ENCODE results near the gene SAP30BP.
A peak's percentile ranks its signal among the peaks of the same experiment; 100 is the strongest.

DNA sequence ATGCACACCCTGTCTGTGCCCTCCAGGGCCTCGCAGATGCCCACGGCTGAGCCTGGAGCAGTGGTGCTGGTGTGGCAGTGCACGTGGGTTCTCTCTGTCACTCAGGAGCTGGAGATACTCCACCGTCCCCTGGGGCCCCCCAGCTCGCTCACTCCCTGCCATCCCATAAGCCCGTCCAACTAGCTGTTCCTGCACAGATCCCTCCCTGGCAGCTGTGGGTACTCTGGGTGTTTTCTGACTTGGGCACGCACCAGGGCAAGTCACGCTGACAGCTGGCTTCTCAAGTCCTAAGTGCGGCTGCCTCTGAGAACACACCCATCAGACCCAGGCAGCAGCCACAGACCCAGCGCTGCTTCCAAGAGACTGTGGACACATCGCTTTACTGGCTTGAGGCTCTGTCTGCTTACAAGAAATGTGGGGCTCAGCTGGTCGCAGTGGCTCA, 28.7 kb downstream of the SAP30BP start:
- TF ChIP-seq POLR2A (IDR thresholded peaks at IDR 0.05) (peak in 1 of 2 donors; percentile 25), POLR2AphosphoS5 (IDR thresholded peaks at IDR 0.05) (no peak)

All from gastroesophageal sphincter (tissue), 2 donors.